Placental epithelial cell (primary cell): Measurements from ENCODE around the gene ARAF. TPM values are rescaled to one million over a fixed set of nuclear protein-coding genes. Genes with fewer than 3 reads are reported as not detected.

Source experiments
- small RNA-seq: library from RNA; depleted of rRNA; stranded (forward); fragments of <200 nt; gene quantifications from one replicate; pipeline ENCODE3, GENCODE V24; 2012
- total RNA-seq: library from RNA; depleted of rRNA; stranded (reverse); fragments of >200 nt; gene quantifications from 2 replicates; pipeline ENCODE4 v1.2.3, GENCODE V29; 2012

Gene ARAF
- 16.5 and 35.2 TPM in 2 replicates for total RNA-seq

DNA sequence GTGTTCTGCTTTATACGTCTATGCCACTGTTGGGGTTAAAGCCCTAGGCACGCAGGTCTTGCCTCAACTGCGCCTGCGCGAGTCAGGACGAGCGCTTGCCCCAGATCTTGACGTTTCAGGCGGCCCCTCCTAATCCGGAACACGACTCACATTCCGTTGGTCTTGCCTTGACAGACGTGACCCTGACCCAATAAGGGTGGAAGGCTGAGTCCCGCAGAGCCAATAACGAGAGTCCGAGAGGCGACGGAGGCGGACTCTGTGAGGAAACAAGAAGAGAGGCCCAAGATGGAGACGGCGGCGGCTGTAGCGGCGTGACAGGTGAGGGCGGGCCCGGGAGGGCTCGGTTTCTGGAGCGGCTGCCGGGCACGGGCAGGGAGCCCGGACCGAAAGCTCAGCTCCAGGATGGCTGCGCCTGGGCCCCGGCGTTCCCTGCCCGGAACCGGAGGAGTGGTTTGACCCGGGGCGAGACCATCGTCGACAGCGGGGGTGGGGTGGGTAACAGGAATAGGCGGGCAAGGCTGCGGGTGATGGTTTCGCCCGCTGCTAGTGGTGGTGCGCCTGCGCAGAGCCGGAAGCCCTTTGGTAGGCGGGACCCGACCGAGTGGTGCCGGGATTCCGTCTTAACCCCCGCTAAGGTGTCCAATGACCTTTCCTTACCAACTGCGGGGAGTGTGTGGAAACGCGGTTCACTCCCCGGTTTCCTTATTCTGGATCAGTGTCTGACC, at the start of gene ARAF:
TSS of gene ARAF (plus strand) at position 272 of the 725 bp plus-strand sequence. CDS start 1,763 bp downstream, outside the sequence.

GRCh38 chrX:47581731-47582647, 21.0 kb downstream of the ARAF start, which contains the start of gene TIMP1:
TIMP1 (plus strand) TSS chrX:47582436; CDS start chrX:47583416, 980 bp downstream.

GRCh38 chrX:47619486-47620302, 58.7 kb downstream of the ARAF start, which contains the start of gene SYN1:
SYN1 (minus strand) TSS chrX:47619857; CDS start chrX:47619728, 129 bp downstream.

Small RNA genes within 50 kb of the gene (small RNA-seq; reads per million reads assigned to genes)
- not detected for gene MIR4769

Other genes starting within 250 kb of the ARAF start
- 0.11 and 0.39 TPM in 2 replicates for gene ZNF157, start 190.6 kb upstream of the ARAF start, total RNA-seq
- 7.5 and 9.0 TPM in 2 replicates for gene ZNF41, start 78.0 kb upstream of the ARAF start, total RNA-seq
- 62.6 and 76.9 TPM in 2 replicates for gene TIMP1, start 21.2 kb downstream of the ARAF start, total RNA-seq
- gene SYN1, start 58.7 kb downstream of the ARAF start, total RNA-seq, result not detected in 2 replicates
- under 0.01 TPM in 1 of 2 replicates, not detected in the other for gene CFP, start 68.7 kb downstream of the ARAF start, total RNA-seq
- gene ELK1, start 89.4 kb downstream of the ARAF start, total RNA-seq, result 9.8 and 15.0 TPM in 2 replicates
- 86.6 and 111 TPM in 2 replicates for gene UXT, start 98.0 kb downstream of the ARAF start, total RNA-seq